WTC11 (cell line): ENCODE data around the gene XRCC2. TPM values are rescaled to one million over a fixed set of nuclear protein-coding genes. Genes with fewer than 3 reads are reported as not detected.

Experiments
- ATAC-seq: fragments of 200-7000 bp; cut with Tn5 transposase; 2 replicates; pipeline ENCODE4 v1.10.0; 2021; ENCODE audit warnings: mild to moderate bottlenecking, moderate library complexity
- CTCF ChIA-PET: fragments of 300-600 bp; sonication (Branson Sonifier 250); formaldehyde crosslinking; loops from one replicate; lab custom pipeline; 2021; ENCODE audit warnings: antibody characterized with exemption; lab: Charles Lee
- POLR2A ChIA-PET: fragments of 350-600 bp; sonication (Branson Sonifier 250); formaldehyde crosslinking; loops from one replicate; lab custom pipeline; 2021; ENCODE audit warnings: antibody characterized with exemption; lab: Charles Lee
- DNase-seq: peaks from one replicate; pipeline ENCODE4 v3.0.0; 2021; ENCODE audit warnings: low spot score
- H3K27ac Mint-ChIP-seq: 2 replicates; pipeline ENCODE4 v1.8.0; 2021; ENCODE audit warnings: mixed read lengths
- H3K27me3 Mint-ChIP-seq: 2 replicates; pipeline ENCODE4 v1.8.0; 2021; ENCODE audit warnings: low read depth, mild to moderate bottlenecking, moderate library complexity, mixed read lengths
- H3K36me3 Mint-ChIP-seq: 2 replicates; pipeline ENCODE4 v1.8.0; 2021; ENCODE audit warnings: mixed read lengths
- H3K4me1 Mint-ChIP-seq: 2 replicates; pipeline ENCODE4 v1.8.0; 2022; ENCODE audit warnings: mixed read lengths
- H3K4me3 Mint-ChIP-seq: 2 replicates; pipeline ENCODE4 v1.8.0; 2021; ENCODE audit warnings: mild to moderate bottlenecking, moderate library complexity, mixed read lengths
- H3K9me3 Mint-ChIP-seq: 2 replicates; pipeline ENCODE4 v1.8.0; 2021; ENCODE audit warnings: mixed read lengths
- ATF1 ChIP-seq: sonication (generic); formaldehyde crosslinking; IDR thresholded peaks from 2 replicates; pipeline ENCODE4 v1.8.1; 2023; ENCODE audit warnings: mild to moderate bottlenecking, moderate library complexity, missing genetic modification reagents
- ATF2 ChIP-seq: sonication (generic); formaldehyde crosslinking; IDR thresholded peaks from 2 replicates; pipeline ENCODE4 v1.8.1; 2022; ENCODE audit warnings: low read depth, missing genetic modification reagents, borderline replicate concordance
- CBFB ChIP-seq: sonication (generic); formaldehyde crosslinking; IDR thresholded peaks from 2 replicates; pipeline ENCODE4 v1.8.1; 2022; ENCODE audit warnings: mild to moderate bottlenecking, low read depth, missing genetic modification reagents
- CREB1 ChIP-seq: sonication (generic); formaldehyde crosslinking; IDR thresholded peaks from 2 replicates; pipeline ENCODE4 v1.8.0; 2023; ENCODE audit warnings: mild to moderate bottlenecking, missing genetic modification reagents
- CREM ChIP-seq: sonication (generic); formaldehyde crosslinking; IDR thresholded peaks from 2 replicates; pipeline ENCODE4 v1.8.1; 2022; ENCODE audit warnings: mild to moderate bottlenecking, missing genetic modification reagents, moderate library complexity
- E2F1 ChIP-seq: sonication (generic); formaldehyde crosslinking; IDR thresholded peaks from 2 replicates; pipeline ENCODE4 v1.8.0; 2022; ENCODE audit warnings: mild to moderate bottlenecking, missing genetic modification reagents
- EMX1 ChIP-seq: fragments of 250-450 bp; sonication (Bioruptor Pico); IDR thresholded peaks from 2 replicates; pipeline ENCODE4 v1.8.0; 2021; ENCODE audit warnings: mild to moderate bottlenecking
- FOXJ3 ChIP-seq: sonication (generic); formaldehyde crosslinking; IDR thresholded peaks from 2 replicates; pipeline ENCODE4 v1.9.0; 2021; ENCODE audit warnings: missing genetic modification reagents, mild to moderate bottlenecking, borderline replicate concordance
- IRF2 ChIP-seq: sonication (generic); formaldehyde crosslinking; IDR thresholded peaks from 2 replicates; pipeline ENCODE4 v1.8.0; 2022; ENCODE audit warnings: low read depth, missing genetic modification reagents, borderline replicate concordance
- JAZF1 ChIP-seq: fragments of 250-450 bp; sonication (Bioruptor Pico); IDR thresholded peaks from 2 replicates; pipeline ENCODE4 v1.9.0; 2021; ENCODE audit warnings: moderate library complexity, mild to moderate bottlenecking, inconsistent platforms
- JUN ChIP-seq: sonication (generic); formaldehyde crosslinking; IDR thresholded peaks from 2 replicates; pipeline ENCODE4 v1.8.0; 2023; ENCODE audit warnings: mild to moderate bottlenecking, missing genetic modification reagents
- KAT7 ChIP-seq: sonication (generic); formaldehyde crosslinking; IDR thresholded peaks from 2 replicates; pipeline ENCODE4 v1.8.1; 2023; ENCODE audit warnings: missing genetic modification reagents, mild to moderate bottlenecking, borderline replicate concordance
- NFYB ChIP-seq: sonication (generic); formaldehyde crosslinking; conservative IDR thresholded peaks from 2 replicates; pipeline ENCODE4 v1.8.0; 2022; ENCODE audit warnings: low read depth, missing genetic modification reagents
- SMAD4 ChIP-seq: sonication (generic); formaldehyde crosslinking; IDR thresholded peaks from 2 replicates; pipeline ENCODE4 v1.8.0; 2022; ENCODE audit warnings: mild to moderate bottlenecking, missing genetic modification reagents
- TP53 ChIP-seq: sonication (generic); formaldehyde crosslinking; IDR thresholded peaks from 2 replicates; pipeline ENCODE4 v1.8.1; 2023; ENCODE audit warnings: mild to moderate bottlenecking, missing genetic modification reagents
- USF2 ChIP-seq: sonication (generic); formaldehyde crosslinking; IDR thresholded peaks from 2 replicates; pipeline ENCODE4 v1.8.1; 2023; ENCODE audit warnings: mild to moderate bottlenecking, missing genetic modification reagents, moderate library complexity
- ZBTB43 ChIP-seq: sonication (generic); formaldehyde crosslinking; IDR thresholded peaks from 2 replicates; pipeline ENCODE4 v1.8.1; 2023; ENCODE audit warnings: mild to moderate bottlenecking, missing genetic modification reagents
- ZNF121 ChIP-seq: sonication (generic); formaldehyde crosslinking; IDR thresholded peaks from 2 replicates; pipeline ENCODE4 v1.8.0; 2023; ENCODE audit warnings: missing genetic modification reagents
- ZNF317 ChIP-seq: sonication (generic); formaldehyde crosslinking; IDR thresholded peaks from 2 replicates; pipeline ENCODE4 v1.8.1; 2023; ENCODE audit warnings: low read depth, mild to moderate bottlenecking, moderate library complexity, missing genetic modification reagents, borderline replicate concordance
- total RNA-seq: library from RNA; stranded (reverse); gene quantifications from 3 replicates; pipeline ENCODE4 v1.2.3, GENCODE V29; 2021

The XRCC2 gene
- total RNA-seq, 1 experiment from 2014 or later = 25.4 TPM

GRCh38 chr7:152619027-152619739 is 56.8 kb downstream of the XRCC2 start:
- no peak for ATAC-seq
- H3K27me3 Mint-ChIP-seq = no peaks in the 10 kb centered on the region; the same call in 1 of the 2 replicates
- no peak overlapping the region for H3K27ac Mint-ChIP-seq
- no peak for TF ChIP-seq TP53 (CRISPR knock-in tag)
- TF ChIP-seq ZNF121 = no peak
- TF ChIP-seq ATF1 (CRISPR knock-in tag) = no peak
- no peak for TF ChIP-seq JUN (CRISPR knock-in tag)
- peaks cover 4% of the 10 kb centered on the region for H3K9me3 Mint-ChIP-seq
- CTCF ChIA-PET = no interaction called here
- no peaks in the 10 kb centered on the region for H3K4me1 Mint-ChIP-seq
- DNase-seq = no peak
- H3K36me3 Mint-ChIP-seq = no peaks in the 10 kb centered on the region
- POLR2A ChIA-PET = no interaction called here
- no peak overlapping the region for H3K4me3 Mint-ChIP-seq

- no peak for ATAC-seq
- CTCF ChIA-PET = no interaction called here
Observed at GRCh38 chr7:152618427-152618826, 57.5 kb downstream of the XRCC2 start.

More at GRCh38 chr7:152618427-152618826, 57.5 kb downstream of the XRCC2 start:
- TF ChIP-seq CREM (CRISPR knock-in tag) (no peak), ATF1 (CRISPR knock-in tag) (no peak), E2F1 (CRISPR knock-in tag) (no peak), FOXJ3 (no peak), CREB1 (no peak), JAZF1 (CRISPR knock-in tag) (no peak), USF2 (CRISPR knock-in tag) (no peak), CBFB (CRISPR knock-in tag) (no peak), JUN (CRISPR knock-in tag) (no peak), NFYB (CRISPR knock-in tag) (no peak), ZNF317 (CRISPR knock-in tag) (no peak), SMAD4 (no peak), ATF2 (CRISPR knock-in tag) (no peak), IRF2 (CRISPR knock-in tag) (no peak), EMX1 (no peak), KAT7 (CRISPR knock-in tag) (no peak), ZBTB43 (no peak)
- TF ChIP-seq, all 79 proteins: peak for 0
- POLR2A ChIA-PET = no interaction called here
- H3K9me3 Mint-ChIP-seq = peaks cover 4% of the 10 kb centered on the region
- H3K36me3 Mint-ChIP-seq = no peaks in the 10 kb centered on the region
- no peaks in the 10 kb centered on the region; the same call in 1 of the 2 replicates for H3K27me3 Mint-ChIP-seq
- H3K4me3 Mint-ChIP-seq = no peak overlapping the region
- H3K27ac Mint-ChIP-seq = no peak overlapping the region
- DNase-seq = no peak
- H3K4me1 Mint-ChIP-seq = no peaks in the 10 kb centered on the region
